ENCODE data around the gene IGLL1. TPM values are rescaled to one million over a fixed set of nuclear protein-coding genes. Genes with fewer than 3 reads are reported as not detected.

The IGLL1 gene
- total and polyA plus RNA-seq, 5 donors from 2014 or later = not detected

GRCh38 chr22:23557467-23557866 lies 22.6 kb downstream of the IGLL1 start:
- no peaks in the 10 kb centered on the region for H3K9me3 ChIP-seq (ENCODE audit: control insufficient read depth in 2 of 2, low read length in 2 of 2)
- peaks cover 0 to 2% (median 0%) of the 10 kb centered on the region in 7 donors for H3K9me3 Mint-ChIP-seq
- ATAC-seq (ENCODE audit: low read depth in 2 of 2) = no peak
- no peak for DNase-seq
- H3K4me1 ChIP-seq (ENCODE audit: control insufficient read depth, insufficient read depth, low read length, poor library complexity, severe bottlenecking) = no peaks in the 10 kb centered on the region
- H3K27ac ChIP-seq (ENCODE audit: insufficient read depth, low read length, poor library complexity, severe bottlenecking) = no peak overlapping the region
- H3K4me1 Mint-ChIP-seq = no peaks in the 10 kb centered on the region
- no peak overlapping the region for H3K4me3 ChIP-seq (ENCODE audit: low read depth, low read length)
- H3K36me3 ChIP-seq (ENCODE audit: control insufficient read depth, insufficient read depth, low read length) = no peaks in the 10 kb centered on the region
- no peak overlapping the region for H3K27ac Mint-ChIP-seq
- H3K27me3 ChIP-seq (ENCODE audit: control insufficient read depth, insufficient read depth, low read length) = no peaks in the 10 kb centered on the region
- no peak overlapping the region for H3K4me3 Mint-ChIP-seq
- no peaks in the 10 kb centered on the region for H3K36me3 Mint-ChIP-seq
- peaks cover 12% of the 10 kb centered on the region for H3K27me3 Mint-ChIP-seq

- Histone ChIP-seq H3K9me3 (ENCODE audit: control insufficient read depth in 2 of 2, low read length in 2 of 2) (no peaks in the 10 kb centered on the region), H3K36me3 (ENCODE audit: control insufficient read depth, insufficient read depth, low read length) (no peaks in the 10 kb centered on the region), H3K27me3 (ENCODE audit: control insufficient read depth, insufficient read depth, low read length) (no peaks in the 10 kb centered on the region), H3K4me1 (ENCODE audit: control insufficient read depth, insufficient read depth, low read length, poor library complexity, severe bottlenecking) (no peaks in the 10 kb centered on the region), H3K4me3 (ENCODE audit: low read depth, low read length) (no peak overlapping the region), H3K27ac (ENCODE audit: insufficient read depth, low read length, poor library complexity, severe bottlenecking) (no peak overlapping the region)
- DNase-seq (no peak), ATAC-seq (ENCODE audit: low read depth in 2 of 2) (no peak)
- H3K9me3 Mint-ChIP-seq = peaks cover 0 to 2% (median 0%) of the 10 kb centered on the region in 7 donors
- H3K4me3 Mint-ChIP-seq = peak overlapping the region in 1 of 4 donors; percentile 29
- H3K27ac Mint-ChIP-seq = no peak overlapping the region
- H3K36me3 Mint-ChIP-seq = no peaks in the 10 kb centered on the region
- H3K27me3 Mint-ChIP-seq = peaks cover 12% of the 10 kb centered on the region
- H3K4me1 Mint-ChIP-seq = no peaks in the 10 kb centered on the region
Observed at GRCh38 chr22:23557036-23557435, 23.1 kb downstream of the IGLL1 start.

GRCh38 chr22:23556026-23556620 lies 24.0 kb downstream of the IGLL1 start:
- H3K36me3 Mint-ChIP-seq = no peaks in the 10 kb centered on the region
- no peak for ATAC-seq (ENCODE audit: low read depth in 2 of 2)
- H3K27me3 Mint-ChIP-seq = peaks cover 12% of the 10 kb centered on the region
- Histone ChIP-seq H3K27me3 (ENCODE audit: control insufficient read depth, insufficient read depth, low read length) (no peaks in the 10 kb centered on the region), H3K9me3 (ENCODE audit: control insufficient read depth in 2 of 2, low read length in 2 of 2) (no peaks in the 10 kb centered on the region), H3K36me3 (ENCODE audit: control insufficient read depth, insufficient read depth, low read length) (no peaks in the 10 kb centered on the region), H3K4me1 (ENCODE audit: control insufficient read depth, insufficient read depth, low read length, poor library complexity, severe bottlenecking) (no peaks in the 10 kb centered on the region), H3K27ac (ENCODE audit: insufficient read depth, low read length, poor library complexity, severe bottlenecking) (no peak overlapping the region), H3K4me3 (ENCODE audit: low read depth, low read length) (no peak overlapping the region)
- H3K27ac Mint-ChIP-seq = no peak overlapping the region
- H3K4me3 Mint-ChIP-seq = no peak overlapping the region
- H3K9me3 Mint-ChIP-seq = peaks cover 0 to 2% (median 0%) of the 10 kb centered on the region in 7 donors
- H3K4me1 Mint-ChIP-seq = no peaks in the 10 kb centered on the region
- DNase-seq = no peak

GRCh38 chr22:23555118-23555517 lies 25.0 kb downstream of the IGLL1 start:
- H3K27me3 Mint-ChIP-seq = peaks cover 12% of the 10 kb centered on the region
- peaks cover 0 to 2% (median 0%) of the 10 kb centered on the region in 7 donors for H3K9me3 Mint-ChIP-seq
- Histone ChIP-seq H3K9me3 (ENCODE audit: control insufficient read depth in 2 of 2, low read length in 2 of 2) (no peaks in the 10 kb centered on the region), H3K4me3 (ENCODE audit: low read depth, low read length) (no peak overlapping the region), H3K27ac (ENCODE audit: insufficient read depth, low read length, poor library complexity, severe bottlenecking) (no peak overlapping the region), H3K36me3 (ENCODE audit: control insufficient read depth, insufficient read depth, low read length) (no peaks in the 10 kb centered on the region), H3K4me1 (ENCODE audit: control insufficient read depth, insufficient read depth, low read length, poor library complexity, severe bottlenecking) (no peaks in the 10 kb centered on the region), H3K27me3 (ENCODE audit: control insufficient read depth, insufficient read depth, low read length) (no peaks in the 10 kb centered on the region)
- ATAC-seq (ENCODE audit: low read depth in 2 of 2) = no peak
- no peak overlapping the region for H3K4me3 Mint-ChIP-seq
- H3K36me3 Mint-ChIP-seq = no peaks in the 10 kb centered on the region
- H3K27ac Mint-ChIP-seq = no peak overlapping the region
- no peak for DNase-seq
- no peaks in the 10 kb centered on the region for H3K4me1 Mint-ChIP-seq

- Histone ChIP-seq H3K4me3 (ENCODE audit: low read depth, low read length) (no peak overlapping the region), H3K4me1 (ENCODE audit: control insufficient read depth, insufficient read depth, low read length, poor library complexity, severe bottlenecking) (no peaks in the 10 kb centered on the region), H3K27ac (ENCODE audit: insufficient read depth, low read length, poor library complexity, severe bottlenecking) (no peak overlapping the region), H3K9me3 (ENCODE audit: control insufficient read depth in 2 of 2, low read length in 2 of 2) (no peaks in the 10 kb centered on the region), H3K27me3 (ENCODE audit: control insufficient read depth, insufficient read depth, low read length) (no peaks in the 10 kb centered on the region), H3K36me3 (ENCODE audit: control insufficient read depth, insufficient read depth, low read length) (no peaks in the 10 kb centered on the region)
- peaks cover 0 to 2% (median 0%) of the 10 kb centered on the region in 7 donors for H3K9me3 Mint-ChIP-seq
- H3K27me3 Mint-ChIP-seq = peaks cover 12% of the 10 kb centered on the region
- no peaks in the 10 kb centered on the region for H3K4me1 Mint-ChIP-seq
- no peak overlapping the region for H3K4me3 Mint-ChIP-seq
- no peaks in the 10 kb centered on the region for H3K36me3 Mint-ChIP-seq
- DNase-seq (no peak), ATAC-seq (ENCODE audit: low read depth in 2 of 2) (no peak)
- H3K27ac Mint-ChIP-seq = no peak overlapping the region
Observed at GRCh38 chr22:23553924-23554870, 25.9 kb downstream of the IGLL1 start.

- Histone ChIP-seq H3K9me3 (ENCODE audit: control insufficient read depth in 2 of 2, low read length in 2 of 2) (no peaks in the 10 kb centered on the region), H3K27ac (ENCODE audit: insufficient read depth, low read length, poor library complexity, severe bottlenecking) (no peak overlapping the region), H3K36me3 (ENCODE audit: control insufficient read depth, insufficient read depth, low read length) (no peaks in the 10 kb centered on the region), H3K4me3 (ENCODE audit: low read depth, low read length) (no peak overlapping the region), H3K4me1 (ENCODE audit: control insufficient read depth, insufficient read depth, low read length, poor library complexity, severe bottlenecking) (no peaks in the 10 kb centered on the region), H3K27me3 (ENCODE audit: control insufficient read depth, insufficient read depth, low read length) (no peaks in the 10 kb centered on the region)
- H3K4me1 Mint-ChIP-seq = no peaks in the 10 kb centered on the region
- ATAC-seq (ENCODE audit: low read depth in 2 of 2) (no peak), DNase-seq (no peak)
- H3K27ac Mint-ChIP-seq = no peak overlapping the region
- H3K4me3 Mint-ChIP-seq = no peak overlapping the region
- H3K36me3 Mint-ChIP-seq = no peaks in the 10 kb centered on the region
- H3K27me3 Mint-ChIP-seq = peaks cover 12% of the 10 kb centered on the region
- H3K9me3 Mint-ChIP-seq = peaks cover 0 to 2% (median 0%) of the 10 kb centered on the region in 7 donors
Observed at GRCh38 chr22:23553438-23553837, 26.7 kb downstream of the IGLL1 start.

GRCh38 chr22:23552573-23552972 lies 27.5 kb downstream of the IGLL1 start:
- no peak overlapping the region for H3K4me3 Mint-ChIP-seq
- no peak overlapping the region for H3K27ac Mint-ChIP-seq
- Histone ChIP-seq H3K27me3 (ENCODE audit: control insufficient read depth, insufficient read depth, low read length) (no peaks in the 10 kb centered on the region), H3K9me3 (ENCODE audit: control insufficient read depth in 2 of 2, low read length in 2 of 2) (no peaks in the 10 kb centered on the region), H3K4me1 (ENCODE audit: control insufficient read depth, insufficient read depth, low read length, poor library complexity, severe bottlenecking) (no peaks in the 10 kb centered on the region), H3K27ac (ENCODE audit: insufficient read depth, low read length, poor library complexity, severe bottlenecking) (no peak overlapping the region), H3K36me3 (ENCODE audit: control insufficient read depth, insufficient read depth, low read length) (no peaks in the 10 kb centered on the region), H3K4me3 (ENCODE audit: low read depth, low read length) (no peak overlapping the region)
- no peaks in the 10 kb centered on the region for H3K4me1 Mint-ChIP-seq
- H3K27me3 Mint-ChIP-seq = peaks cover 12% of the 10 kb centered on the region
- peaks cover 0 to 9% (median 0%) of the 10 kb centered on the region in 7 donors for H3K9me3 Mint-ChIP-seq
- ATAC-seq (ENCODE audit: low read depth in 2 of 2) (no peak), DNase-seq (no peak)
- H3K36me3 Mint-ChIP-seq = no peaks in the 10 kb centered on the region
